ENCODE results near the gene DDO.

Gene DDO

DNA sequence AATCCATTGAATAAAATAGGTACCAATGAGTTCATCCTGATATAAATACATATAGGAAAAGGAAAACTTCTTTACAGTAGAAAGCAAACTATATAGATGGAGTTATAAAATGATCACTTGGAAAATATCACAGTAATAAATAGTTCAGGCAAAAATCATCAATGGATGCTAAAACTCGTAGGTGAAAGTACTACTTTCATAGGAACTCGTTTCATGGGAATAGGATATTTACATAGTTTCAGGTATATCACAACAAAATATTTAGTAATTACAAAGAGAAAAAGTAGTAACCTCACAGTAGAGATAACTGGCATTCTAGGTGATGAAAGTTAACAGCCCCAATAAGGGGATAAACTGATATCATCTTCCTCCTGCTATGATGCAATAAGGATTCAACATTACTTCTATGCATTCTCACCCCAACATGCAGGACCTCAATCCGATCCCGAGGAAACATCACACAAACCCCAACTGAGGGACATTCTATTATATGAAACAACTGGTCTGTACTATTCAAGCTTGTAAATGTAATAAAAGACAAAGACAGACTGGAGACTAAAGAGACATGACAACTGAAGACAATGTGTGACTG is 13.7 kb downstream of the DDO start:
- Histone ChIP-seq H3K27me3 (replicated peaks; ENCODE audit: control insufficient read depth, insufficient read depth, low read length, poor library complexity, severe bottlenecking) (no peaks in the 10 kb centered on the region), H3K36me3 (ENCODE audit: control insufficient read depth, insufficient read depth, low read length) (no peaks in the 10 kb centered on the region), H3K4me3 (ENCODE audit: insufficient read depth, low read depth, low read length, poor library complexity, severe bottlenecking) (no peak overlapping the region), H3K9me3 (ENCODE audit: control insufficient read depth, low read length) (no peaks in the 10 kb centered on the region), H3K27ac (ENCODE audit: insufficient read depth, low read length, poor library complexity, severe bottlenecking) (no peak overlapping the region), H3K4me1 (ENCODE audit: control insufficient read depth, insufficient read depth, low read length, poor library complexity, severe bottlenecking) (no peaks in the 10 kb centered on the region)
- DNase-seq, result no peak

DNA sequence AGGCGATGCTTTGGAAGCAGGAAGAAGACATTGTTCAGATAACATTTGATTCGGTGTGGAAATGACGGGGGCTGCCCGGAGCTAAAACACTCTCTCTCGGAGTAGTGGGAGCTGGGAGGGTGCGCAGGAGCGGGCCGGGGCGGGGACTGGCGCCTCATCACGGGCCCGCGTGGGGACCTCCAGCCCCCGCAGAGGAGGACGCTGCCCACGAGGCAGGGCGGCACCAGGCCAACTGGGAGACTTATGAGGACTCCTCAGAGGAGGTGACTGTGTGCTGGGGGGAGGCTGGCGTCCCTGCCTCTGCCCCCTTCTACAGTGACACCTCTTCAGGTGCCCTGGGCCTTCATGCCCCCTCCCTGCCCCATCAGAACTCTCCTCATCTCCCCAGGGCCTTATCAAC is 15.2 kb downstream of the DDO start:
- peak overlapping the region; percentile 22 for H3K4me3 ChIP-seq (ENCODE audit: insufficient read depth, low read depth, low read length, poor library complexity, severe bottlenecking)
- no peak for DNase-seq
- H3K27ac ChIP-seq (ENCODE audit: insufficient read depth, low read length, poor library complexity, severe bottlenecking), result no peak overlapping the region
- H3K9me3 ChIP-seq (ENCODE audit: control insufficient read depth, low read length), result no peaks in the 10 kb centered on the region
- no peaks in the 10 kb centered on the region for H3K27me3 ChIP-seq (replicated peaks; ENCODE audit: control insufficient read depth, insufficient read depth, low read length, poor library complexity, severe bottlenecking)
- no peaks in the 10 kb centered on the region for H3K4me1 ChIP-seq (ENCODE audit: control insufficient read depth, insufficient read depth, low read length, poor library complexity, severe bottlenecking)
- H3K36me3 ChIP-seq (ENCODE audit: control insufficient read depth, insufficient read depth, low read length), result no peaks in the 10 kb centered on the region

DNA sequence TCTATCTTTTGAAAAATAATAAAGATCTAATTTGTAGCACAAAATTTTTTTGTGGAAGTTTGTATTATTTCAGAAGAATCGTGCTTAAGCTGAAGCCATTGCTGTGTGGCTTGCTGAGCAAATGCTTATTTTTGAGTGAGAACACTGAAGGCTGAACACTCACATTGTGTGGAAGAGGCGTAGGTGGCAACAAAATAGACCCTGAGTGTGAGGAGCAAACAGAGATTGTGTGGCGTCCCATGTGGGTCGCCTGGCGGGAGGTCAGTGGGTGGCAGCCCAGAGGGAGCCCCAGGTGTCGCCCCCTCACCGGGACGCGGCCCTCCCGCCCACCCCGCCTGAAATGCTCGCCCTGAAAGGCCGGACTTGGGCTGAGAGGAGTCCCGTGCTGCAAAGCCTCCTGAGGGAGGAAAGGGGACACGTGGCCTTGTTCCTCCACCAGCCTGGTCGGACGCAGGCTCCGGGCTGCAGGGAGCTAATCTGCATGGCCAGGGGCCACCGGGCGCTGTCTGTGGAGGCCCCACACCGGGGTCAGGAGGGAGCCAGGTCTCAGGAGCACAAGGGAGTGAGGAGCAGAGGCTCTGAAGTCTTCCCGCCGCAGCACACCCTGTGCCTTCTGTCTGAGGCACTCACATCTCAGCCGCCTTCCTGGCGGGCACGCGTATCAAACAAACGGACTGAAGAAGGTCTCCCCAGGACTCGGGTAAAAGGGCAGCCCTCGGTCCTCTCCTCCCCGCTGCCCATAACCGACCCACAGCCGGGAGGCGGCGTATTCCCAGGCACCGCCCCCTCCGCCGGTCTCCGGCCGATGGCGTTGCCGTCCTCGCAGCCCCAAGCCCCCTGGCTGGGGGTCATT is 15.9 kb downstream of the DDO start:
- Histone ChIP-seq H3K4me1 (ENCODE audit: control insufficient read depth, insufficient read depth, low read length, poor library complexity, severe bottlenecking) (no peaks in the 10 kb centered on the region), H3K36me3 (ENCODE audit: control insufficient read depth, insufficient read depth, low read length) (no peaks in the 10 kb centered on the region), H3K9me3 (ENCODE audit: control insufficient read depth, low read length) (no peaks in the 10 kb centered on the region), H3K4me3 (ENCODE audit: insufficient read depth, low read depth, low read length, poor library complexity, severe bottlenecking) (peak overlapping the region; percentile 22), H3K27me3 (replicated peaks; ENCODE audit: control insufficient read depth, insufficient read depth, low read length, poor library complexity, severe bottlenecking) (no peaks in the 10 kb centered on the region), H3K27ac (ENCODE audit: insufficient read depth, low read length, poor library complexity, severe bottlenecking) (no peak overlapping the region)
- DNase-seq, result no peak

DNA sequence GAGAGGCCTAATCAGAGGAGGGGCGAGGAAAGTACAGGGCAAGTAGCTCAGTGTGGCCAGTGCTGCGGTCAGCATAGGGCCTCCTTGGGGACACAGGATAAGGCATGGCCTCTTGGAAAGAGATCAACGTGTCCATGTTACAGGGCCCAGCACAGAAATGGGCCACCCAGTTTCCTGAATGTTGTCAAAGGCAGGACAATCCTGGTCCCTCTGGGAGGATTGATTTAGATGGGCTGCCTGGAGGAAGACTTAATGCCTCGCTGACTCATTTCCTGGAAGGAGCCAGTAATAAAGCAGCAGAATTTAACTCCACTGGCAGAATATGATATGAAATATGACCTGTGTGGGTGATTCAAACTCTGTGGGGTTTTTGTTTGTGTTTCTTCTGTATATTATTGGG is 16.6 kb downstream of the DDO start:
- no peak for DNase-seq
- H3K4me3 ChIP-seq (ENCODE audit: insufficient read depth, low read depth, low read length, poor library complexity, severe bottlenecking), result no peak overlapping the region
- H3K27ac ChIP-seq (ENCODE audit: insufficient read depth, low read length, poor library complexity, severe bottlenecking), result no peak overlapping the region
- H3K4me1 ChIP-seq (ENCODE audit: control insufficient read depth, insufficient read depth, low read length, poor library complexity, severe bottlenecking), result no peaks in the 10 kb centered on the region
- H3K9me3 ChIP-seq (ENCODE audit: control insufficient read depth, low read length), result no peaks in the 10 kb centered on the region
- H3K27me3 ChIP-seq (replicated peaks; ENCODE audit: control insufficient read depth, insufficient read depth, low read length, poor library complexity, severe bottlenecking), result no peaks in the 10 kb centered on the region
- no peaks in the 10 kb centered on the region for H3K36me3 ChIP-seq (ENCODE audit: control insufficient read depth, insufficient read depth, low read length)

DNA sequence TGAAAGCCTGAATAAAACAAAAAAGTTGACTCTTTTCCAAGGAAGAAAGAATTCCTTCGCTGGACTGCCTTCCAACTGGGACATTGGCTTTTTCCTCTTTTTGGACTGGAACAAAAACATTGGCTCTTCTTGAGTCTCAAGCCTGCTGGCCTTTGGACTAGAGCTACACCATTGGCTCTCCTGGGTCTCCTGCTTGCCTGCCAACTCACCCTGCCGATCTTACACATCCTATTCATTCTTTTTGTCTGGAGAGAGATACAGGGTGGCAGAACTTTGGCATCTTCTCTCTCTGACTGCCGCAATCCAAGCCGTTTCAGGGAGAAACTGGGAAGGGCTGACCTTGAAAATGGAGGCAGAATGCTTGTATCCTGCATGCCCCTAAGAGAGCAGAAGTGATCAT is 20.2 kb downstream of the DDO start:
- DNase-seq, result no peak
- no peaks in the 10 kb centered on the region for H3K4me1 ChIP-seq (ENCODE audit: control insufficient read depth, insufficient read depth, low read length, poor library complexity, severe bottlenecking)
- H3K27ac ChIP-seq (ENCODE audit: insufficient read depth, low read length, poor library complexity, severe bottlenecking), result no peak overlapping the region
- no peaks in the 10 kb centered on the region for H3K9me3 ChIP-seq (ENCODE audit: control insufficient read depth, low read length)
- H3K4me3 ChIP-seq (ENCODE audit: insufficient read depth, low read depth, low read length, poor library complexity, severe bottlenecking), result no peak overlapping the region
- H3K27me3 ChIP-seq (replicated peaks; ENCODE audit: control insufficient read depth, insufficient read depth, low read length, poor library complexity, severe bottlenecking), result no peaks in the 10 kb centered on the region
- H3K36me3 ChIP-seq (ENCODE audit: control insufficient read depth, insufficient read depth, low read length), result no peaks in the 10 kb centered on the region

DNA sequence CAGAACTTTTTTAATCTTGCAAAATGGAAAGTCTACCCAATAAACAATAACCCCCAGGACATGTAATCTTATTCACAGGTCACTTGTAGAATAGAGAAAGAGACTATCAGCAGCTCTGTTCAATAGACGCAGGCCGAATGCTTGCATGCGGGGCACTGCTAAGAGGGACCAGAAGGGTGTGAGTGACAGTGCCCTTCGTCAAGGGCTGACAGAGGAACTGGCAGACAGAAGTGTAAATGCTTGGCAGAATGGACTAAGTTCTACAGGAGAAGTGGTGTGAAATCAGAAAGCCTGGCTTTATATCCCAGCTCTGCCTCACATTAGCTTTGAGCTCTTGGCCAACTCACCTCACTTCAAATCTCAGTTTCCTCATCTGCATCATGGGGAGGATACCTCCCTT is 21.0 kb downstream of the DDO start:
- no peak for DNase-seq
- Histone ChIP-seq H3K4me3 (ENCODE audit: insufficient read depth, low read depth, low read length, poor library complexity, severe bottlenecking) (no peak overlapping the region), H3K27me3 (replicated peaks; ENCODE audit: control insufficient read depth, insufficient read depth, low read length, poor library complexity, severe bottlenecking) (no peaks in the 10 kb centered on the region), H3K9me3 (ENCODE audit: control insufficient read depth, low read length) (no peaks in the 10 kb centered on the region), H3K4me1 (ENCODE audit: control insufficient read depth, insufficient read depth, low read length, poor library complexity, severe bottlenecking) (no peaks in the 10 kb centered on the region), H3K27ac (ENCODE audit: insufficient read depth, low read length, poor library complexity, severe bottlenecking) (no peak overlapping the region), H3K36me3 (ENCODE audit: control insufficient read depth, insufficient read depth, low read length) (no peaks in the 10 kb centered on the region)

DNA sequence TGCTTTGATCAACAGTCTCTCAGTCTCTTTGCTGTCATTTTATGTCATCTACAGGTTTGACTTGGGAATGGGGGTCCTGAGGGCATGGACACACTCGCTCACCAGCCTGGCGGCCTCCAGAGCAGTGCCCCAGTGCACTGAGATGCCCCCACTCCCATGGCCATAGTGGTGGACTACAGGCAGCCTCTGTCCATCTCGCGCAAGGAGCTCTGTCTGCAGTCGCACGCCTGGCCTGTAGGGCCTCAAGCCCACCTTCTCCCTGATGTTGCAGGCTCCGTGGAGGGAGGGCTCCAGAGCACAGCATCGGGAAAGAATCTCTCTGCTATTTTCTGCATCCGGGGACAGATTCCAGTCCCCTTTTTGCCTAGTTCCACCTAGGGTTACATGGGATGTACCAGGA is 22.6 kb downstream of the DDO start:
- no peak overlapping the region for H3K4me3 ChIP-seq (ENCODE audit: insufficient read depth, low read depth, low read length, poor library complexity, severe bottlenecking)
- DNase-seq, result no peak
- H3K9me3 ChIP-seq (ENCODE audit: control insufficient read depth, low read length), result no peaks in the 10 kb centered on the region
- no peak overlapping the region for H3K27ac ChIP-seq (ENCODE audit: insufficient read depth, low read length, poor library complexity, severe bottlenecking)
- H3K36me3 ChIP-seq (ENCODE audit: control insufficient read depth, insufficient read depth, low read length), result no peaks in the 10 kb centered on the region
- H3K27me3 ChIP-seq (replicated peaks; ENCODE audit: control insufficient read depth, insufficient read depth, low read length, poor library complexity, severe bottlenecking), result no peaks in the 10 kb centered on the region
- H3K4me1 ChIP-seq (ENCODE audit: control insufficient read depth, insufficient read depth, low read length, poor library complexity, severe bottlenecking), result no peaks in the 10 kb centered on the region

DNA sequence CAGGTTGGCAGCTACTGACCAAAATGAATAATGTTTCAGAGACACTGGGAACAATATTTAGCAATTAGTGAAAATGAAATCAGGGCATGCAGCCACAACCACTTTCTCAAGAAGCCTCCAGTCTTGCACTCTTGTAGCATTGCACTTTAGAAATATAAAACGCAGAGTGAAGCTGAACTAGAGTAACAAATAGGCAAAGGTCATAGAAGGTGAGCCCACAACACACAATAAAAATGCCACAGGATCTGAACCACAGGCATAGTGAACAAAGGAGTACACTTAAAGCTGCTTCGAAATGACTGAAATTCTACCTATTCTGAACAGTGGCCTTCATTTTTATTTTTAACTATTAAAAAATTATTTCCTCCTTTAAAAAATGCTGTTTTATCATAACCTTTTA is 25.0 kb downstream of the DDO start:
- no peaks in the 10 kb centered on the region for H3K4me1 ChIP-seq (ENCODE audit: control insufficient read depth, insufficient read depth, low read length, poor library complexity, severe bottlenecking)
- no peaks in the 10 kb centered on the region for H3K27me3 ChIP-seq (replicated peaks; ENCODE audit: control insufficient read depth, insufficient read depth, low read length, poor library complexity, severe bottlenecking)
- H3K36me3 ChIP-seq (ENCODE audit: control insufficient read depth, insufficient read depth, low read length), result no peaks in the 10 kb centered on the region
- no peaks in the 10 kb centered on the region for H3K9me3 ChIP-seq (ENCODE audit: control insufficient read depth, low read length)
- DNase-seq, result no peak
- H3K27ac ChIP-seq (ENCODE audit: insufficient read depth, low read length, poor library complexity, severe bottlenecking), result no peak overlapping the region
- H3K4me3 ChIP-seq (ENCODE audit: insufficient read depth, low read depth, low read length, poor library complexity, severe bottlenecking), result no peak overlapping the region

DNA sequence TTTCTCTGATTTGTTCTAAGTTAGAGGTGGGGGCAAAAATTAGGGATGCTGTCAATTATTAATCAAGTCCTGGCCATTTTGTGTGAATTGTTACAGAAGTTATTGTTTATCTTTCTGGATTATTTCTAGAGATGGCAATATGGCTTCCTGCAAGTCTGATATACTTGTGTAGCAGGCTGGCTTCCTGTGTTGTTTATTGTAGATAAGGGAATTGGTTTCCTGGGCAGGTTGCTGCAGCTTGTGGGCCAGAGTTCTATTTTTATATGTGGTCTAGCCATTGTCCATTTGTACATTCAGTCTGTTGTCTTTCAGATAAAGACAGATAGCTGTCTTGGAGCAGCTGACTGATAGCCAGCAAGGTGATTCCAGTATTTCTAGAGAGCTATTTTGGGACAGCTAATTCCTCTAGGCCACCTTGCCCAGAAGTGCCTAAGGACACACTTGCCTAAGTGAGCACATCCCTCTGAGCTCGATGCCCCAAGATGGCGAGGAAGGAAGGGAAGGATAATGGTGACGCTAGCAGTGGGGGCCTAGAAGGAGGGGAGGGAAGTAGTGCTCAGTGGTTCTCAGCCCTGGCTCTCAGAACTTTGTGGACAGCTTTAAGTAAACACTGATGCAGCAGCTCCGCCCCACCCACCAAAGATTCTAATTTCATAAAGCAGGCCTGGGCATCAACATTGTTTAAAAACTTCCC is 25.5 kb downstream of the DDO start:
- Histone ChIP-seq H3K27me3 (replicated peaks; ENCODE audit: control insufficient read depth, insufficient read depth, low read length, poor library complexity, severe bottlenecking) (no peaks in the 10 kb centered on the region), H3K9me3 (ENCODE audit: control insufficient read depth, low read length) (no peaks in the 10 kb centered on the region), H3K27ac (ENCODE audit: insufficient read depth, low read length, poor library complexity, severe bottlenecking) (no peak overlapping the region), H3K4me1 (ENCODE audit: control insufficient read depth, insufficient read depth, low read length, poor library complexity, severe bottlenecking) (no peaks in the 10 kb centered on the region), H3K36me3 (ENCODE audit: control insufficient read depth, insufficient read depth, low read length) (no peaks in the 10 kb centered on the region), H3K4me3 (ENCODE audit: insufficient read depth, low read depth, low read length, poor library complexity, severe bottlenecking) (no peak overlapping the region)
- DNase-seq, result no peak

DNA sequence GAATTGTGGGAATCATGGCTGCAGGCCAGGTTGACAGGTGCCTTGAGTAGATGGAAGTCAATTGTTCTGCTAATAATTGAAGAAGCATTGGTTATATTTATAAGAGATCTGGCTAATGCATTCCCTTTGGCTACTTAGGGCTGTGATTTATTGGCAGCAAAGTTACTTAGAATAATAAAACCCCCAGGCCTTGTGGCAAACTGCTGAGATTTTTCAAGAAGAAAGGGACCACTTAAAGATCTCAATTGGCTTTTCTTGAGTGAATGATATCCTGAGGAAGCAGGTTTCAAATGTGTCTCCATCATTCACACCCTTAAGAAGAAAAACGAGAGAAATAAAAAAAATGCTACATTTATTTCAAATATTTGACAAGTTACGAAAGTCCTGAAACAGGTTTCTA is 27.4 kb downstream of the DDO start:
- no peaks in the 10 kb centered on the region for H3K4me1 ChIP-seq (ENCODE audit: control insufficient read depth, insufficient read depth, low read length, poor library complexity, severe bottlenecking)
- no peaks in the 10 kb centered on the region for H3K9me3 ChIP-seq (ENCODE audit: control insufficient read depth, low read length)
- H3K4me3 ChIP-seq (ENCODE audit: insufficient read depth, low read depth, low read length, poor library complexity, severe bottlenecking), result no peak overlapping the region
- no peaks in the 10 kb centered on the region for H3K36me3 ChIP-seq (ENCODE audit: control insufficient read depth, insufficient read depth, low read length)
- DNase-seq, result no peak
- H3K27me3 ChIP-seq (replicated peaks; ENCODE audit: control insufficient read depth, insufficient read depth, low read length, poor library complexity, severe bottlenecking), result no peaks in the 10 kb centered on the region
- no peak overlapping the region for H3K27ac ChIP-seq (ENCODE audit: insufficient read depth, low read length, poor library complexity, severe bottlenecking)
